Heart left ventricle (tissue), 16 donors: Measurements from ENCODE around the gene RILP. TPM values are rescaled to one million over a fixed set of nuclear protein-coding genes. Genes with fewer than 3 reads are reported as not detected.

Experiments
- ATAC-seq, 4 donors: fragments of 200-7000 bp; cut with Tn5 transposase; one replicate each; pipeline ENCODE4 v1.9.1; 2020 to 2022; ENCODE audit warnings: moderate library complexity in 4 of 4, mild to moderate bottlenecking in 3 of 4, moderate number of reproducible peaks in 1 of 4
- DNase-seq, 5 donors: peaks; one replicate each; pipeline ENCODE4 v3.0.0-alpha.2; 2020
- H3K27ac ChIP-seq, 12 donors: fragments of 200-600 bp; sonication (generic) in 4 of 12; one replicate each; pipeline versions ENCODE4 v1.5.0 to v1.8.0; 2016 to 2022; ENCODE audit warnings: mild to moderate bottlenecking in 2 of 12
- H3K27me3 ChIP-seq, 9 donors: fragments of 200-600 bp; sonication (generic) in 2 of 9; one replicate each; pipeline versions ENCODE4 v1.5.1 to v1.8.0; 2016 to 2022; ENCODE audit warnings: mild to moderate bottlenecking in 3 of 9
- H3K36me3 ChIP-seq, 9 donors: fragments of 200-600 bp; sonication (generic) in 2 of 9; one replicate each; pipeline versions ENCODE4 v1.5.0 to v1.8.0; 2018 to 2022; ENCODE audit warnings: mild to moderate bottlenecking in 2 of 9
- H3K4me1 ChIP-seq, 12 donors: fragments of 200-600 bp; sonication (generic) in 4 of 12; one replicate each; pipeline versions ENCODE4 v1.5.0 to v1.8.0; 2016 to 2022; ENCODE audit warnings: mild to moderate bottlenecking in 3 of 12
- H3K4me3 ChIP-seq, 12 donors: fragments of 200-600 bp; sonication (generic) in 4 of 12; one replicate each; pipeline versions ENCODE4 v1.5.0 to v1.8.0; 2017 to 2022; ENCODE audit warnings: mild to moderate bottlenecking in 9 of 12, moderate library complexity in 4 of 12
- H3K9me3 ChIP-seq, 12 donors: fragments of 200-600 bp; sonication (generic) in 4 of 12; one replicate each; pipeline versions ENCODE4 v1.5.0 to v1.8.0; 2016 to 2022; ENCODE audit warnings: mild to moderate bottlenecking in 1 of 12
- POLR2A ChIP-seq, 2 donors: fragments of 450-650 bp; IDR thresholded peaks; one replicate each; pipeline ENCODE4 v1.6.1; 2017; ENCODE audit warnings: antibody characterized with exemption in 2 of 2, mild to moderate bottlenecking in 2 of 2, moderate library complexity in 2 of 2
- WGBS, 4 donors: extraction: QIAGEN DNeasy Blood & Tissue Kit in 2 of 4; methylation state at CpG; one replicate each; pipeline versions ENCODE4 v1.1.5 to v1.1.7; 2013 to 2018; 5-methylcytosine and 5-hydroxymethylcytosine counted together
- intact Hi-C, 10 donors: fragments of 100-400 bp; cut with DNase I; formaldehyde crosslinking; loops; one replicate each; pipeline versions ENCODE4 v1.11.1 to v1.14.2; 2022
- polyA plus RNA-seq, 2 donors: library from polyadenylated mRNA; stranded (reverse); fragments of 200-250 nt; gene quantifications; one replicate each; pipeline ENCODE4 v1.2.3, GENCODE V29; 2013
- total RNA-seq, 9 donors: library from RNA; depleted of rRNA in 2 of 9; stranded (reverse); fragments of >200 nt in 2 of 9; fragmentation: NEBNext Ultra II Directional in 3 of 9; extraction: Animal tissue kit (Norgen Biotek cat#: 25700) in 3 of 9; gene quantifications; one replicate each; pipeline versions ENCODE4 v1.1.0 to v1.2.4, GENCODE V29; 2016 to 2023
- TF ChIP-seq, protein P1 (sequence below), 12 donors: fragments of 200-600 bp; sonication (generic) in 4 of 12; IDR thresholded peaks; one replicate each; pipeline versions ENCODE4 v1.5.0 to v1.8.0; 2018 to 2022; ENCODE audit warnings: antibody characterized with exemption in 12 of 12, mild to moderate bottlenecking in 5 of 12
- donor health status: ischemic (EF 13 %, LVEDD 7.1; RV severe dilation, severe dysfunction).
- donor health status: healthy with polysubstance abuse.
- donor health status: DM: no; HTN: yes; CAD: no.
- donor health status: DM: no; HTN: no; CAD: no.
- donor health status: ischemic (EF 25% LVEDD 6.9; RV normal size, moderate dysfunction).
- donor health status: ischemic (EF 25% LVEDD 5.7; RV mildly dilated, moderate dysfunction).
- donor health status: healthy.
- donor health status: DM: yes; HTN: yes; CAD: no.
- donor health status: ischemic (EF 35%, LVEDD 5.7; RV mildly dilated, moderate dysfunction).
- donor health status: nonischemic (EF 11% LVEDD 7.7; RV severe dilation, severe dysfunction).
- donor health status: DM: yes; HTN: yes; CAD: no.
- donor health status: PGD.
- donor health status: ischemic (EF 29% LVEDD 5.4; RV normal size, mild dysfunction).
- donor health status: nonischemic (EF 23%, LVEDD 6.1; RV moderate dilation, normal function).

The RILP gene
- total and polyA plus RNA-seq, 11 donors = 37.6 to 130 (median 60.1) TPM

DNA sequence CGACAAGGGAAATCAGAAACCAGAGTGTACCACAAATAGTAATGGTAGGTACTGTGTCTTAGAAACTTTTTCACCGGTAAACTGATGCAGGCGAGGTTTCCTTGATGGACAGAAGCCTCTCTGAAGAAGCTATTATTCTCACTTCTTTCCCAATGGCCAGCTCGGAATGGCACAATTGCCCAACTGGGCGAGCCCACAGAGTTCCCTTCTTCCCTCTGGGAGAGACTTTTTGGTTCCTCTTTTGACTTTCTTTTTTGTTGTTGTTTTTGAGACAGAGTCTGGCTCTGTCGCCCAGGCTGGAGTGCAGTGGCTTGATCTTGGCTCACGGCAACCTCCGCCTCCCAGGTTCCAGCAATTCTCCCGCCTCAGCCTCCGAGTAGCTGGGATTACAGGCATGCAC lies 38.0 kb downstream of the RILP start:
- H3K4me1 ChIP-seq = peaks cover 0 to 61% (median 0%) of the 10 kb centered on the region in 12 donors
- no peaks in the 10 kb centered on the region for H3K27me3 ChIP-seq
- DNase-seq = no peak
- intact Hi-C loops = no loop called here
- TF ChIP-seq, protein P1, sequence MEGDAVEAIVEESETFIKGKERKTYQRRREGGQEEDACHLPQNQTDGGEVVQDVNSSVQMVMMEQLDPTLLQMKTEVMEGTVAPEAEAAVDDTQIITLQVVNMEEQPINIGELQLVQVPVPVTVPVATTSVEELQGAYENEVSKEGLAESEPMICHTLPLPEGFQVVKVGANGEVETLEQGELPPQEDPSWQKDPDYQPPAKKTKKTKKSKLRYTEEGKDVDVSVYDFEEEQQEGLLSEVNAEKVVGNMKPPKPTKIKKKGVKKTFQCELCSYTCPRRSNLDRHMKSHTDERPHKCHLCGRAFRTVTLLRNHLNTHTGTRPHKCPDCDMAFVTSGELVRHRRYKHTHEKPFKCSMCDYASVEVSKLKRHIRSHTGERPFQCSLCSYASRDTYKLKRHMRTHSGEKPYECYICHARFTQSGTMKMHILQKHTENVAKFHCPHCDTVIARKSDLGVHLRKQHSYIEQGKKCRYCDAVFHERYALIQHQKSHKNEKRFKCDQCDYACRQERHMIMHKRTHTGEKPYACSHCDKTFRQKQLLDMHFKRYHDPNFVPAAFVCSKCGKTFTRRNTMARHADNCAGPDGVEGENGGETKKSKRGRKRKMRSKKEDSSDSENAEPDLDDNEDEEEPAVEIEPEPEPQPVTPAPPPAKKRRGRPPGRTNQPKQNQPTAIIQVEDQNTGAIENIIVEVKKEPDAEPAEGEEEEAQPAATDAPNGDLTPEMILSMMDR (IDR thresholded peaks at IDR 0.05) = no peak
- TF ChIP-seq POLR2A (IDR thresholded peaks at IDR 0.05) = no peak
- H3K9me3 ChIP-seq = no peaks in the 10 kb centered on the region
- peaks cover 0 to 30% (median 0%) of the 10 kb centered on the region in 9 donors for H3K36me3 ChIP-seq
- 87 to 93% (median 88%) methylated on average over 10 of the region's 10 CpGs for WGBS, 4 donors
- H3K4me3 ChIP-seq = no peak overlapping the region
- ATAC-seq = peak in 2 of 4 donors; percentile 19 to 43
- H3K27ac ChIP-seq = peak overlapping the region in 3 of 12 donors; percentile 13 to 70 (median 24)

DNA sequence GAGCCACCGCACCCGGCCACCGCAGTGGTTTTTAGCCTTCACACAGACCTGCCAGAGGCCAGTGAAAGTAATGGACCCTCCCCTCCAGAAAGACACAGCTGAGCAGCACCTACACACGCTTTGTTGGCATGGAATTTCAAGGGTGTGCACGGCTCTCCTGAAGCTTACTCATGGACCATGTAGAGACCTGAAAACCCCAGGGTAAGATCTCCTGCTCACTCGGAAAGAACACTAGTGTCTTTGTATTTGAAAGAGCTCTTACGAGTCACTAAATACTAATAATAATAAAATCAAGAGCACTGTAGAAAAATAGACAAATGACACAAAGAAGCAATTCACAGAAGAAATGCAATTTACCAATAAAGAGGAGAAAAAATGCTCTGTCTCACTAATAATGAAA lies 41.0 kb downstream of the RILP start:
- Histone ChIP-seq H3K9me3 (no peaks in the 10 kb centered on the region), H3K27ac (peak overlapping the region in 1 of 12 donors; percentile 91), H3K4me3 (no peak overlapping the region), H3K27me3 (no peaks in the 10 kb centered on the region), H3K36me3 (peaks cover 0 to 9% (median 0%) of the 10 kb centered on the region in 9 donors), H3K4me1 (peaks cover 0 to 73% (median 0%) of the 10 kb centered on the region in 12 donors)
- 94 to 98% (median 97%) methylated on average over 7 of the region's 7 CpGs for WGBS, 4 donors
- ATAC-seq (no peak), DNase-seq (no peak)
- intact Hi-C loops = no loop called here
- TF ChIP-seq POLR2A (IDR thresholded peaks at IDR 0.05) = no peak
- TF ChIP-seq, protein P1 (IDR thresholded peaks at IDR 0.05) = no peak

DNA sequence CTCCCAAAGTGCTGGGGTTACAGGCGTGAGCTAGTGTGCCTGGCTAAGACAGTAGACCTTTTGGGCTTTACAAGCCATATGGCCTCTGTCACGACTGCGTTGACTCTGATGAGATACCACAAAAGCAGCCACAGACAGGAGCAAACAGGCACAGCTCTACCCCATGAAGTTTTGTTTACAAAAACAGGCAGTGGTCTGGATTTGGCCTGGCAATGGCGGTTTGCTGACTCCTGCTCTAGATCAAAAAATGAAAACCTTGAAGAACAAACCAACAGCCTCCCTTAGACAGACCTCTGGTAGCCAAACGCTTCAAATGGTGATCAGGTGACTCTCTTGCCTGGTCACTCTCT lies 41.7 kb downstream of the RILP start:
- TF ChIP-seq POLR2A (IDR thresholded peaks at IDR 0.05) = no peak
- TF ChIP-seq, protein P1 (IDR thresholded peaks at IDR 0.05) = no peak
- Histone ChIP-seq H3K4me1 (peaks cover 0 to 66% (median 0%) of the 10 kb centered on the region in 12 donors), H3K27ac (peak overlapping the region in 4 of 12 donors; percentile 19 to 91 (median 46)), H3K9me3 (no peaks in the 10 kb centered on the region), H3K27me3 (no peaks in the 10 kb centered on the region), H3K4me3 (no peak overlapping the region), H3K36me3 (peaks cover 0 to 11% (median 0%) of the 10 kb centered on the region in 9 donors)
- ATAC-seq (no peak), DNase-seq (no peak)
- intact Hi-C loops = no loop called here
- 87 to 93% (median 91%) methylated on average over 5 of the region's 5 CpGs for WGBS, 4 donors

DNA sequence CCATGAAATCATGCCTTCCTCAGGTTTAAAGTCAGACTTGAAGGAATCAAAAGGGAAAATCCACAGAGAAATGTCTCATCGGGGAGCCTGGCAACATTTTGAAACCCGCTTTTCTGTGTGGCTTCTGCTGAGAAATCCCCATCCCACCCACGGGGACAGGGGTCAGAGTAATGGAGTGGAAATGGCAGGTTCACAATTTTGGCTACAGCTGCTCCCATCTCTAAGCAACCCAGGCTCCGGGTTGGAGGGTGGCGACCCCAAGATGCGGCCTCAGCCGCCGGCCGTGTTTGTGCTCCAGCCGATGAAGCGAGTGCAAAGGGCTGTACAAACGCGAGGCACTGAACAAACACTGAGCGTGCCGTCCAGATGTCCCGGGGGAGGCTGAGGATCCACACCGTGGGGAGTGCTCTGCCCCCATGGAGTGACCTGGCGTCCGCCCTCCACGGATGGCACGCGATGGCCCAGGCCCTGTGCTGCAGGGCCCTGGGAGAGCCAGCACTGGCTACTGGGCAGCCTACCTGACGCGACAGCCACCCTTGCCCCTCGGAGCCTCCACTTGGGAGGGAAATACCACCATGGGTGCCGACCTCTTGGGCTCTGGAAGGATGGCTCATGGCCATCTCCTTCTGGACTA lies 43.2 kb downstream of the RILP start:
- peaks cover 0 to 51% (median 0%) of the 10 kb centered on the region in 12 donors for H3K4me1 ChIP-seq
- no peaks in the 10 kb centered on the region for H3K9me3 ChIP-seq
- TF ChIP-seq, protein P1 (IDR thresholded peaks at IDR 0.05) = no peak
- no peak for TF ChIP-seq POLR2A (IDR thresholded peaks at IDR 0.05)
- intact Hi-C loops = no loop called here
- H3K27ac ChIP-seq = peak overlapping the region in 7 of 12 donors; percentile 15 to 91 (median 37)
- no peak for DNase-seq
- ATAC-seq = peak in 1 of 4 donors; percentile 8
- H3K4me3 ChIP-seq = no peak overlapping the region
- no peaks in the 10 kb centered on the region for H3K27me3 ChIP-seq
- H3K36me3 ChIP-seq = peaks cover 0 to 3% (median 0%) of the 10 kb centered on the region in 9 donors
- WGBS, 4 donors = 89 to 91% (median 90%) methylated on average over 18 to 26 of the region's 26 CpGs
